DMS79 (cell line): ENCODE data around the gene ZBTB26.
"Not testable (repeated sequence)": the region's sequence is repeated elsewhere in the genome, so short reads cannot be mapped to it uniquely, and the experiment has no call there.

ENCODE experiments used
- DNase-seq: peaks from one replicate; lab custom pipeline; 2025; lab: John Stamatoyannopoulos, UW

ZBTB26 gene

GRCh38 chr9:122929796-122930354 lies 1.4 kb downstream of the ZBTB26 start:
- no peak for DNase-seq

GRCh38 chr9:122923947-122924346 lies 7.4 kb downstream of the ZBTB26 start:
- no peak for DNase-seq

DNA sequence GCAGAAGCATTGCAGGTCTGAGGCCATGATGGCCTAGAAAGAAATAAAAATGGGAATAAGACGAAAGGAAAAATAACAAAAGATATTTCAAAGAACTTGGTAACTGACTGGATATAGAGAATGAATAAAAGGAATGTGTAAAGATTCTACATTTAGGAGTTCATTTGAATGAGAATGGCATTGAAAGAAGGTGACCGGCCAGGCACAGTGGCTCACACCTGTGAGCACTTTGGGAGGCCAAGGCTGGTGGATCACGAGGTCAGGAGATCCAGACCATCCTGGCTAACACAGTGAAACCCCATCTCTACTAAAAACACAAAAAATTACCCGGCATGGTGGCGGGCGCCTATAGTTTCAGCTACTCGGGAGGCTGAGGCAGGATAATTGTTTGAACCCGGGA lies 8.6 kb downstream of the ZBTB26 start:
- DNase-seq = no peak

- DNase-seq = no peak
Measured at GRCh38 chr9:122918310-122918709, 13.0 kb downstream of the ZBTB26 start.

- peak; percentile 80 for DNase-seq
Measured at GRCh38 chr9:122912964-122913673, 18.2 kb downstream of the ZBTB26 start, which contains the start of gene ZBTB6. Gene ZBTB6 (minus strand): TSS chr9:122913323. CDS start chr9:122912072, 1,251 bp downstream.

GRCh38 chr9:122912671-122912963 lies 18.7 kb downstream of the ZBTB26 start:
- no peak for DNase-seq

GRCh38 chr9:122906122-122906521 lies 25.2 kb downstream of the ZBTB26 start:
- not testable (repeated sequence) for DNase-seq

GRCh38 chr9:122904823-122905710 lies 26.2 kb downstream of the ZBTB26 start, which contains the start of gene RC3H2:
Gene RC3H2 (minus strand): TSS chr9:122905359. CDS start chr9:122897509, 7,850 bp downstream.
- peak; percentile 99 for DNase-seq

- DNase-seq = peak; percentile 41
Measured at GRCh38 chr9:122904466-122904822, 26.9 kb downstream of the ZBTB26 start.

GRCh38 chr9:122900791-122901190 lies 30.5 kb downstream of the ZBTB26 start:
- DNase-seq = no peak

- no peak for DNase-seq
Measured at GRCh38 chr9:122897969-122898368, 33.3 kb downstream of the ZBTB26 start.

DNA sequence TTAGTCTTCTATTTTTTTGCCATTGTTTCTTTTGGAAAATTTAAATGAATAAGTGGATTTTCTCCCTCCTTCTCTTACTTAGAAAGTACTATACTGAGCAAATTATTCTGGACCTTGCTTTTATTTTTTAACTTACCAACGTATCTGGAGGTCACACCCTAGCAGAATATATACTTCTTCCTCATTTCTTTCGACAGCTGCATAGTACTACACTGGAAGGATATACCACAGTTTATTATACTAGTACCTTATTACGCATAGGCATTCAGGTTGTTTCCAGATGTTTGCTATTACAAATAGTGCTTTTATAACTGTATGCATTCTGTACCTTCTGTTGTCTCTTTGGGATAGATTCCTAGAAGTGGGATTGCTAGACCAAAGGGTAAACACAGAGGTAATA lies 42.8 kb downstream of the ZBTB26 start:
- DNase-seq = no peak

GRCh38 chr9:122883125-122883524 lies 48.2 kb downstream of the ZBTB26 start:
- DNase-seq = no peak

DNA sequence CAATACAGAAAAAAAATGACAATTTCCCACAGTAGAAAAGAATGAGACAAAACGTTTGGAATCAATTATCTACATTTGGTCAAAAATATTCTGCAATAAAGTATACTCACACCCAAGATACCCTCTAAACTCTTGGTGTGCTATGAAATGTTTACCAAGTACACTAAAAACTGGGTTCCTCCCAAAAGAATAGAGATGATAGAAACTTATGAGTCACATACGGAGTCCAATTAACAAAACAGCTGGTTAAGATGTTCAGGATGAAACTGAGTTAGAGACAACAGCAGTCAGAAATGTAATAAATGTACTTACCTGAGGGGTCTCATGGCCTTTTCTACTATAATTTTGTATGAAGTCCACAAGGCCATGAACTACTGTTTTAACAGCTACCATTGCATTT lies 51.9 kb downstream of the ZBTB26 start:
- no peak for DNase-seq

DNA sequence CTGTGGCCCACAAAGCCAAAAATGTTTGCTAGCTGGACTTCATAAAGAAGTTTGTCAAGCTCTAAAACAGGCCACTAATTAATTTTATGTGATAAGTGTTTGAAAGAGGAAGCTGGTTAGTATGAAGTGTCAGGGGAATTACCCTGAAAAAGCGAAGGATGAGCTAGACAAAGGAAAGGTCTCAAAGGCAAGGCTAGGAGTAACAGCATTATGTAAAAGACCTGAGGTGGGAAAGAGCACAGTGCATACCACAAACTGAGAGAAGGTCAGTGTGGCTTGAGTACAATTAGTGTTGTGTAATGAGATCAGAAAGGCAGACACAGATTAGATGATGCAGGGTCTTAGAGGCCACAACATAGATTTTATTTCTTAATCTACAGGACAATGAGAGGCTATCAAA lies 55.8 kb downstream of the ZBTB26 start:
- DNase-seq = no peak

- not testable (repeated sequence) for DNase-seq
Measured at GRCh38 chr9:122867276-122867675, 64.0 kb downstream of the ZBTB26 start.

DNA sequence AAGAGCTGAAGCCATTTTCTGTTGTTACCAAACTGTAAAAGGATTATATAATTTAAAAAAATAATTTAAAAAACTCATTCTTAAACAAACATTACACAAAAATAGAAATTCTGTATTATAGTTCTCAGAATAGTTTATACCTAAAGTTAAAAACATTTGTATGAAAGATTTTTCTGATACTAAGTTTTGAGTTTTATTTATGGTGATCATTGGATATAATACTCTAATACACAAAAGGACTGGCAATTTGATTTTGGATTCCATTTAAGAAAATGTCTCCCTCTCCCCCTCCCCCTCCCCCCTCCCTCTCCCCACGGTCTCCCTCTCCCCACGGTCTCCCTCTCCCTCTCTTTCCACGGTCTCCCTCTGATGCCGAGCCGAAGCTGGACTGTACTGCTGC lies 65.2 kb downstream of the ZBTB26 start:
- DNase-seq = no peak
